HG02610 (cell line): ENCODE measurements around the gene MSLN.
"Not testable (repeated sequence)": the region's sequence is repeated elsewhere in the genome, so short reads cannot be mapped to it uniquely, and the experiment has no call there.

Source experiments
- ATAC-seq: cut with Tn5 transposase; IDR thresholded peaks from one replicate; pipeline ENCODE4 v1.9.1; 2021; ENCODE audit warnings: mild to moderate bottlenecking, moderate library complexity; ENCODE audit not compliant: unreplicated experiment

Gene MSLN

DNA sequence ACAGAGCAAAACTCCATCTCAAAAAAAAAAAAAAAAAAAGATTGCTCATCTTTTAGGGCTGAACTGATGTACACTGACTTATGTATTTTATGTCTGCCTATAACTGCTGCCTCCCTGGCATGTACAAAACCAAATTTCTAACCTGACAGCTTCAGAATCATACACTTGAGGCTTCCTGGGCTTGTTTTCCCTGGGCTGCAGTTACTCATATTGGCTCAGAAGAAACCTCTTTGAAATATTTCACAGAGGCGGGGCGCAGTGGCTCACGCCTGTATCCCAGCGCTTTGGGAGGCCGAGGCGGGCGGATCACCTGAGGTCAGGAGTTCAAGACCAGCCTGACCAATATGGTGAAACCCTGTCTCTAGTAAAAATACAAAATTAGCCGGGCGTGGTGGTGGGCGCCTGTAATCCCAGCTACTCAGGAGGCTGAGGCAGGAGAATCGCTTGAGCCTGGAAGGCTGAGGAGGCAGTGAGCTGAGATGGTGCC lies 6.4 kb upstream of the MSLN start:
- not testable (repeated sequence) for ATAC-seq

DNA sequence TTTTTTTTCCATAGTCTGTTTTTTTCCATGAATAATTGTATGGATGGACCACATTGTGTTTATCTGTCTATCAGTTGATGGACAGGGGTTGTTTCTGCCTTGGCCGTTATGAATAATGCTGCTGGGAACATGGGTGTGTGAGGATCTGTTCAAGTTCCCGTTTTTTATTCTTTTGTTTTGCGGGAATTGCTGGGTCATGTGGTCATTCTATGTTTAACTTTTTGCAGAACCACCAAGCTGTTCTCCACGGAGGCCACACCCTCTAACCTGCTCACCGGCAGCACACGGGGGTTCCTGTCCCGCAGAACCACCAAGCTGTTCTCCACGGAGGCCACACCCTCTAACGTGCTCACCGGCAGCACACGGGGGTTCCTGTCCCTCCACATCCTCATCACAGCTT lies 5.9 kb upstream of the MSLN start:
- no peak for ATAC-seq

DNA sequence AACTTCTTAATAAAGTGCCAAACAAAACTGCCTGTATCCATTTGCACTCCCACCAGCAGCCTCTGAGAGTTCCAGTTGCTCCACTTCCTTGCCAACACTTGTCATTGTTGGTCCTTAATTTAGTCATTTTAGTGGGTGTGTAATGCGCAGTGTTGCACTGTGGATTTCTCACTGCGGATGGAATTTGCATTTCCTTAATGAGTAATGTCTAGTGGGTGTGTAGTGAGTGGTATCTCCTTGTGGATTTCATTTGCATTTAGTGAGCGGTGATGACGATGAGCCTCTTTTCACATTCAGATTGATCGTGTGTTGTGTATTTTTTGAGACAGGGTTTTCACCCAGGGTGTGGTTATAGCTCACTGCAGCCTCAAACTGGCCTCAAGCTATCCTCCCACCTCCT lies 4.1 kb upstream of the MSLN start:
- ATAC-seq, result no peak

DNA sequence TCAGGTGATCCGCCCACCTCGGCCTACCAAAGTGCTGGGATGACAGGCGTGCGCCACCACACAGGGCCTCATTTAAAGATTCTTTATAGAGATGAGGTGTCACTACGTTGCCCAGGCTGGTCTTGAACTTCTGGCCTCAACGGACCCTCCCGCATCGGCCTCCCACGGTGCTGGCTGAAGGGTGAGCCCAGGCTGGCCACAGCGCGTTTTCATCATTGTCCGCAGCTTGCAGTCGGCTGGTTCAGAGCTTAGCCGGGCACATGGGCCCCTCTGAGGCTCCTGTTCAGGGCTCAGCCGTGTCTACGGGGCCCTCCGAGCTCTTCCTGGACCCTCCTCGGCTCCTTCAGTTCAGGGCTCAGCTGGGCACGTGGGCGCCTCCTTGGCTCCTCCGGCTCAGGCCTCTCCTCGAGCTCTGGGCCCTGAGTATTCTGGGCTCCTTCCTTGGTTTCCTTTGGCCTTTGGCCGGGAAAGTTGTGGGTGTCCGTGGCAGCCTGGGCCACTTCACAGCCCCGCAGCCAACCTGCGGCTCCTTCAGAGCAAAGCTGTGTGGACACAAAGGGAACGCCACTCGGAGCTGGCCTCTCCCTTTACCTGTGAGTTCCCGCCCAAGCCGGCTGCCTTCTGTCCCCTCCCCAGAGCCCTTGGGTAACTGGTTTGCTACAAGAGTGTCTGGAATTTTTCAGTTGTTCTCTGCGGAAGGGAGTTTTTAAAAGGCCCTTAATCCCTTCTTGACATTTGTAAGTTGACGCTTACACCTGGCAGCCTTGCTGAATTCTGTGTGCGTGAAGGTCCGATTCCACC lies 1.2 kb upstream of the MSLN start:
- no peak for ATAC-seq

DNA sequence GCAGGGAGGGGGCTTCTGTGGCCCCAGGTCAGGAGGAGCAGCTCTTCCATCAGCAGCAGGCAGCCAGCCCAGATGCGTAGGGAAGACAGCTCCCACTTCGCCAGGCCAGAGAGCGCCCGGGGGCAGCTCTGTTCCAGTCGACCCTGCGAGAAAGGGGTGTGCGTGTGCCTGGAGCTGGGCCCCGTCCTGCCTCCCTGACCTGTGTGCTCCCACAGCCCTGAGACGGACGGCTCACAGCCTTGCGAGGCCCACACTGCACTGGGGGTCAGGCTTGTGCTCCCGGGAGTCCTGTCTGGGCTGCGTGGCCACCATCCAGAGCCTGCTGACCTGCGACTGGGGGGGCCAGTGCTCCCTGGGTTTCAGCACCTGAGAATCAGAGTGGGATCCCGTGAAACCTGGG lies 469 bp upstream of the MSLN start:
- no peak for ATAC-seq

- no peak for ATAC-seq
These were observed 1.3 kb downstream of the MSLN start for GRCh38 chr16:761625-762513.

DNA sequence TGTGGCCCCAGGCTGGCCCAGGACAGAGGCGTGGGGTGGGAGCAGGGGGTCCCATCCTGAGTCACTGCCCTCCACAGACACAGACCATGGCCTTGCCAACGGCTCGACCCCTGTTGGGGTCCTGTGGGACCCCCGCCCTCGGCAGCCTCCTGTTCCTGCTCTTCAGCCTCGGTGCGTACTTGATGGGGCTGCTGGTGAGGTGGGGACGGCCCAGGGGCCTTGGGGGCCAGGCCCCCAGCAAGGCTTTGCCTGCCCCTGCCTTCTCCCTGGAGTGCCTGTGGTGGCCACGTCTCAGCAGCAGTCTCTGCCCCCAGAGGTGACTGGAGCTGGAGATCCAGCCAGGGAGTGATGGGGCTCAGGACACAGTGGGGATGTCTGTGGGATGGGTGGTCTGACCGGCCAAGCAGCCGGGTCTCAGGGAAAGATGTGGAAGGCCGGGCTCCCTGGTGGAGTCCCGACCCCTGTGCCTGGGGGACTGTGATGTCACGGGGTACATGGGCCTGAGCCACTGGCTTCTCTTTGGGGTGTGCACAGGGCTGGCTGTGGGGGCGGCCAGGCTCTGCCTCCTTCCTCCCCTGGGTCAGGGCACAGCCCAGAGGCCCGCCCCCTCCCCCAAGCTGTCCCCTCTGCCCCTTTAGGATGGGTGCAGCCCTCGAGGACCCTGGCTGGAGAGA lies 2.2 kb downstream of the MSLN start:
- no peak for ATAC-seq

GRCh38 chr16:763369-764183 lies 3.0 kb downstream of the MSLN start:
- no peak for ATAC-seq

DNA sequence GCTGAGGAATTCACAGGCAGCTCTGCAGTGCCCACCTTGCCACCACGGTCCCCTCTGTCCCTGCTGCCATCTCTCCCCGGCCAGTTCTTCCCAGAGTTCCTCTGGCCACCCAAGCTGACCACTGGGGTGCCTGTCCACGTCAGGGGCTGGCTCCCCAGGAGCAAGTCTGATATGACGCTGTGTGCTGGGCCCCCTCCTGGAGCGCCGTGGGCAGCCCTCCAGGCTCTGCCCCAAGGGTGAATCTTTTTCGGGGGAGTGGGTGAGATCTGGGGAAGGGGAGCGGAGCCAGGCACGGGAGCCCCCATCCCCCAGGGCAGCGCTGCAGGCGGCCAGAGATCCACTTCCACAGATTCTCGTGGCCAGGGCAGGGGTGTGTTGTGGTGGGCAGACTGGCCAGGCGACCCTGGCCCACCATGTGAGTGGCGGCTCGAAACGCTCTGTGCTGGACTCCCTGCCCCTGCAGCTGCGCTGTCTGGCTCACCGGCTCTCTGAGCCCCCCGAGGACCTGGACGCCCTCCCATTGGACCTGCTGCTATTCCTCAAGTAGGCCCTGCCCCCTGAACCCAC lies 3.7 kb downstream of the MSLN start:
- no peak for ATAC-seq

GRCh38 chr16:764848-765487 lies 4.4 kb downstream of the MSLN start:
- ATAC-seq, result no peak

- no peak for ATAC-seq
These were observed 4.9 kb downstream of the MSLN start for GRCh38 chr16:765488-765865.

DNA sequence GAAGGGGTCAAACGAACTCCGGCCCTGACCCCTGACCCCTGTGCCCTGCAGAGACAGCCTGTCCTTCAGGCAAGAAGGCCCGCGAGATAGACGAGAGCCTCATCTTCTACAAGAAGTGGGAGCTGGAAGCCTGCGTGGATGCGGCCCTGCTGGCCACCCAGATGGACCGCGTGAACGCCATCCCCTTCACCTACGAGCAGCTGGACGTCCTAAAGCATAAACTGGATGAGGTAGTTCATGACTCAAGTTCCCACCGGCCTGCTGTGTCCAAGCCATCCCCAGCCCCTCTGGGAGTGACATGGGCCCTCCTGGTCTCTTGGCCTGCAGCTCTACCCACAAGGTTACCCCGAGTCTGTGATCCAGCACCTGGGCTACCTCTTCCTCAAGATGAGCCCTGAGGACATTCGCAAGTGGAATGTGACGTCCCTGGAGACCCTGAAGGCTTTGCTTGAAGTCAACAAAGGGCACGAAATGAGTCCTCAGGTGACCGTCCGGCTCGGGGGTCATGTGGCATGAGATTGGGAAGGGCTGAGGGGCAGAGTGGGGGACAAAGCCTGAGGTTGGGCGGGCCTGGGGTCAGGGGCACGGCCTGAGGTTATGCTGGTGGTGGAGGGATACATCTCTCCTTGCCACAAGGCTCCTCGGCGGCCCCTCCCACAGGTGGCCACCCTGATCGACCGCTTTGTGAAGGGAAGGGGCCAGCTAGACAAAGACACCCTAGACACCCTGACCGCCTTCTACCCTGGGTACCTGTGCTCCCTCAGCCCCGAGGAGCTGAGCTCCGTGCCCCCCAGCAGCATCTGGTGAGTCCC lies 5.7 kb downstream of the MSLN start:
- ATAC-seq, result no peak

GRCh38 chr16:766820-767640 lies 6.5 kb downstream of the MSLN start:
- ATAC-seq, result no peak

DNA sequence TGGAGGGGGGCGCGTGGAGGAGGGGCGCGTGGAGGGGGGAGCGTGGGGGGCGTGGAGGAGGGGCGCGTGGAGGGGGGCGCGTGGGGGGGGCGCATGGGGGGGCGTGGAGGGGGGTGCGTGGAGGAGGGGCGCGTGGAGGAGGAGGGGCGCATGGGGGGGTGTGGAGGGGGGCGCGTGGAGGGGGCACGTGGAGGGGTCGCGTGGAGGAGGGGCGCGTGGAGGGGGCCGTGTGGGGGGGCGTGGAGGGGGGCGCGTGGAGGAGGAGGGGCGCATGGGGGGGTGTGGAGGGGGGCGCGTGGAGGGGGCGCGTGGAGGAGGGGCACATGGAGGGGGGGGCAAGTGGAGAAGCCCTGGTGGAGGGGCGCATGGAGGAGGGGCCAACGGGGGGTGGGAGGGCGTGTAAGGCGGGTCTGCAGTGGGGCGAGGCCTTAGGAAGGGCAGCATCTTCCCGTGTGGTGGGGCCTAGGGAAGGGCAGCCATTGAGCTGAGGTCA lies 7.3 kb downstream of the MSLN start:
- no peak for ATAC-seq

- ATAC-seq, result no peak
These were observed 7.9 kb downstream of the MSLN start for GRCh38 chr16:768428-768827.

DNA sequence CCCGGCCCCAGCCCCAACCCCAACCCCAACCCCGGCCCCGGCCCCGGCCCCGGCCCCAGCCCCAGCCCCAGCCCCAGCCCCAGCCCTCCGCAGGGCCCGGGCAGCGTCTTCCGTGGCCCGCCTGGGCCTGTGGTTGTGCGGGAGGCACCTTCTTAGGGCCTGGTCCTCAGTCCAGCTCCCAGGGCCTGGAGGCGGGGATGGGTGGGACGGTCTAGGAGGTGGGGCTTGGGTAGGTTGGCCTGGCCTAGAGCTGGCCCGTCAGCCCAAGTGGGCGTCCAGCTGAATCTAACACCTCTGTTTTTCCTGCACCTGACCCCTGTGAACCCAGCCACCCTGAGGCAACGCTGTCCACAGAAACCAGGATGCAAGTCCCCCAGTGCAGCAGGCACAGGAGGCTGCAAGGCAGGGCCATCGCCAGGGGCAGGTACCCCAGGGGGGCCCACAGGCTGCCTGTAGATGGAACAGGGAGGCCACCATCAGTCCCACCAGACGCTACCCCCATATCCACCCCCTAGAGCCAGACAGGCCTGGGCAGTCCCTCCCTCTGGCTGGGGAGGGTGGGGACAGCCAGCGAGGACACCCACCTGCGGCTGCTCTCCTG lies 8.8 kb downstream of the MSLN start:
- no peak for ATAC-seq

DNA sequence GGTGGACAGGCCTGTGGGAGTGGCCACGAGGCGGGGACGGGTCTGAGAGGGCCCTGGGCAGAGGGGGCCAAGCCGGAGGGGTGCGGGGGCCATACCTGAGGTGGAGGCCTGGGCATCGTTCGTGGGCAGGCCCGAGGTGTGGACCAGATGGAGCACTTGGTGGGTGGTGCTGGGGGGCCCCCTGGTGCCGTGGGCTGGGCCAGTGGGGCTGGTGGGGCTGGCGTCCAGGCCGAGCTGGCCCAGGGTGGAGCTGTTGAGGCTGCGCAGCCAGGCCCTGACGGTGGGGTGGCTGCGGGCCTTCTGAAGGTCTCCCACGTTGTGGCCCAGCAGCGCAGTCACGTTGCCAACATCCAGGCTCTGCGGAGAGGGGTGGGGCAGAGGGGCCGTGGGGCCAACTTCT lies 9.4 kb downstream of the MSLN start:
- ATAC-seq, result no peak

DNA sequence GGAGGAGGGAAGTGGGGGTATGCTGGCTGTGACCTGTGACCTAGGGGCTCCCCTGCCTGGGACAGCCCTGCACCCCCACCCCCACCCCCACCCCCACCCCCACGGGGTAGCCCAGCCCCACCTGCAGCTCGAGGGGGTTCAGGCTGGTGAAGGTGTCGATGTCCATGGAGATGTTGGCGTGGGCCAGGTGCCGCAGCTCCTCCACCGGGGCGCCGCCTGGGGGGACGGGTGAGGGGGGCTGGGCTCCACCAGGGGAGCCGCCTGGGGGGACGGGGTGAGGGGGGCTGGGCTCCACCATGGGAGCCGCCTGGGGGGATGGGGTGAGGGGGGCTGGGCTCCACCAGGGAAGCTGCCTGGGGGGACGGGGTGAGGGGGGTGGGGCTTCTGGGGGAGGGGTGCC lies 9.9 kb downstream of the MSLN start:
- no peak for ATAC-seq
